Astrocyte of the spinal cord (primary cell): ENCODE measurements around the gene TRIM72.
"Not testable (repeated sequence)": the region's sequence is repeated elsewhere in the genome, so short reads cannot be mapped to it uniquely, and the experiment has no call there.

Experiments used
- DNase-seq: peaks from one replicate; pipeline ENCODE4 v3.0.0; 2011; ENCODE audit warnings: low read depth, low spot score
- H3K4me3 ChIP-seq: 2 replicates; pipeline ENCODE4 v1.5.1; 2011; ENCODE audit warnings: low read depth, mild to moderate bottlenecking, low read length, moderate library complexity
- CTCF ChIP-seq: IDR thresholded peaks from 2 replicates; pipeline ENCODE4 v1.5.1; 2012; ENCODE audit warnings: low read depth, mild to moderate bottlenecking, low read length, inconsistent platforms
- in situ Hi-C: cut with HindIII; loops from 2 replicates; pipeline ENCODE4 v1.10.0; 2017; ENCODE audit warnings: low sequenced_read_pairs

Gene TRIM72

GRCh38 chr16:31190818-31191444 is 23.0 kb upstream of the TRIM72 start:
- H3K4me3 ChIP-seq, result no peak overlapping the region
- TF ChIP-seq CTCF, result no peak
- DNase-seq, result no peak
- in situ Hi-C loops, result loop anchor here (25.0 kb wide), 1 partner anchor 271 kb away; the partner anchor contains the start of genes ARMC5 and TGFB1I1

- no peak for TF ChIP-seq CTCF
- in situ Hi-C loops, result loop anchor here (25.0 kb wide), 1 partner anchor 270 kb away; the partner anchor contains the start of genes ARMC5 and TGFB1I1
- DNase-seq, result no peak
- no peak overlapping the region for H3K4me3 ChIP-seq
Observed at GRCh38 chr16:31191697-31192428, 22.1 kb upstream of the TRIM72 start.

GRCh38 chr16:31192856-31193642 is 20.9 kb upstream of the TRIM72 start:
- H3K4me3 ChIP-seq, result no peak overlapping the region
- in situ Hi-C loops, result loop anchor here (25.0 kb wide), 1 partner anchor 269 kb away; the partner anchor contains the start of genes ARMC5 and TGFB1I1
- no peak for DNase-seq
- TF ChIP-seq CTCF, result no peak

GRCh38 chr16:31193874-31194273 is 20.0 kb upstream of the TRIM72 start:
- in situ Hi-C loops, result loop anchor here (25.0 kb wide), 1 partner anchor 268 kb away; the partner anchor contains the start of genes ARMC5 and TGFB1I1
- TF ChIP-seq CTCF, result no peak
- H3K4me3 ChIP-seq, result no peak overlapping the region
- no peak for DNase-seq

- TF ChIP-seq CTCF, result no peak
- in situ Hi-C loops, result loop anchor here (25.0 kb wide), 1 partner anchor 267 kb away; the partner anchor contains the start of genes ARMC5 and TGFB1I1
- H3K4me3 ChIP-seq, result no peak overlapping the region
- DNase-seq, result no peak
Observed at GRCh38 chr16:31194898-31195297, 19.0 kb upstream of the TRIM72 start.

GRCh38 chr16:31195861-31196260 is 18.1 kb upstream of the TRIM72 start:
- DNase-seq, H3K4me3 ChIP-seq: not testable (repeated sequence)
- in situ Hi-C loops, result loop anchor here (25.0 kb wide), 1 partner anchor 266 kb away; the partner anchor contains the start of genes ARMC5 and TGFB1I1
